Panc1 (cell line): Measurements from ENCODE around the gene KIAA0930. TPM values are rescaled to one million over a fixed set of nuclear protein-coding genes. Genes with fewer than 3 reads are reported as not detected.

Experiments
- ATAC-seq: fragments of 200-7000 bp; cut with Tn5 transposase; 2 replicates; pipeline ENCODE4 v1.9.1; 2020; ENCODE audit warnings: mild to moderate bottlenecking, moderate library complexity
- BruUV-seq: library from RNA; stranded (reverse); fragments of 400-500 nt; replicated peaks from 2 replicates; lab custom pipeline; 2021; lab: Mats Ljungman, UMichigan
- CTCF ChIA-PET: fragments of 300-600 bp; sonication (Branson Sonifier 250); formaldehyde crosslinking; loops from one replicate; lab custom pipeline; 2022; ENCODE audit warnings: antibody characterized with exemption; lab: Charles Lee
- POLR2A ChIA-PET: fragments of 300-600 bp; sonication (Branson Sonifier 250); formaldehyde crosslinking; loops from one replicate; lab custom pipeline; 2022; ENCODE audit warnings: antibody characterized with exemption; lab: Charles Lee
- DNase-seq: peaks from one replicate; pipeline ENCODE4 v3.0.0-alpha.2; 2010; ENCODE audit warnings: low read depth, low spot score
- H3K27ac ChIP-seq: 2 replicates; pipeline ENCODE4 v1.5.1; 2011; ENCODE audit warnings: mild to moderate bottlenecking, low read length, inconsistent platforms
- H3K27me3 ChIP-seq: fragments of 200-500 bp; sonication (Bioruptor generic); 2 replicates; pipeline ENCODE4 v1.6.0; 2014; ENCODE audit warnings: low read length, inconsistent platforms; ENCODE audit not compliant: control insufficient read depth, insufficient read depth
- H3K36me3 ChIP-seq: fragments of 200-500 bp; sonication (Bioruptor generic); 2 replicates; pipeline ENCODE4 v1.5.1; 2014; ENCODE audit warnings: inconsistent platforms, mild to moderate bottlenecking, low read length, moderate library complexity; ENCODE audit not compliant: control insufficient read depth, insufficient read depth
- H3K4me1 ChIP-seq: 2 replicates; pipeline ENCODE4 v1.5.1; 2011; ENCODE audit warnings: inconsistent platforms, mild to moderate bottlenecking, low read length, moderate library complexity; ENCODE audit not compliant: control insufficient read depth, insufficient read depth
- H3K4me3 ChIP-seq, 2 experiments: 2 replicates each; pipeline ENCODE4 v1.5.1; 2011 to 2012; ENCODE audit warnings: low read depth in 2 of 2, low read length in 2 of 2, mild to moderate bottlenecking in 2 of 2, inconsistent platforms in 1 of 2, moderate library complexity in 1 of 2
- H3K9me3 ChIP-seq: fragments of 200-500 bp; sonication (Bioruptor generic); 2 replicates; pipeline ENCODE4 v1.5.1; 2014; ENCODE audit warnings: low read depth, mild to moderate bottlenecking, inconsistent platforms, low read length, moderate library complexity; ENCODE audit not compliant: control insufficient read depth, insufficient read depth
- CTCF ChIP-seq: fragments of 450-650 bp; IDR thresholded peaks from 2 replicates; pipeline ENCODE4 v1.5.1; 2017; ENCODE audit warnings: mild to moderate bottlenecking
- POLR2AphosphoS5 ChIP-seq: IDR thresholded peaks from 2 replicates; pipeline ENCODE4 v1.6.1; 2012; ENCODE audit warnings: mild to moderate bottlenecking, low read depth, low read length, moderate library complexity
- SIN3A ChIP-seq: IDR thresholded peaks from 2 replicates; pipeline ENCODE4 v1.6.1; 2012; ENCODE audit warnings: low read depth, mild to moderate bottlenecking, low read length, moderate library complexity, borderline replicate concordance; ENCODE audit not compliant: insufficient read depth
- TCF7L2 ChIP-seq: IDR thresholded peaks from 2 replicates; pipeline ENCODE4 v1.6.1; 2011; ENCODE audit warnings: mild to moderate bottlenecking, low read depth, low read length, inconsistent platforms
- in situ Hi-C: cut with HindIII; loops from 2 replicates; pipeline ENCODE4 v1.10.0; 2016; ENCODE audit warnings: low sequenced_read_pairs, low pct_unique_long_range_greater_than_20kb
- intact Hi-C: fragments of 100-400 bp; cut with micrococcal nuclease; formaldehyde crosslinking; loops from one replicate; pipeline ENCODE4 v1.10.0; 2022; ENCODE audit not compliant: unreplicated experiment
- total RNA-seq: library from RNA; stranded (reverse); gene quantifications from one replicate; pipeline ENCODE4 v1.2.1, GENCODE V29; 2021; ENCODE audit not compliant: unreplicated experiment
- TF ChIP-seq, protein P1 (sequence below), 2 experiments: IDR thresholded peaks; 2 replicates each; pipeline ENCODE4 v1.6.1; 2011 to 2012; ENCODE audit warnings: low read depth in 2 of 2, control low read depth in 1 of 2, low read length in 1 of 2, mild to moderate bottlenecking in 1 of 2, moderate library complexity in 1 of 2; ENCODE audit not compliant: insufficient read depth in 1 of 2

Gene KIAA0930
- total RNA-seq, 1 experiment from 2014 or later: 42.5 TPM

- H3K27me3 ChIP-seq: no peaks in the 10 kb centered on the region
- H3K4me3 ChIP-seq: peak overlapping the region; percentile 33 to 59
- no TSS peak for BruUV-seq
- ChIA-PET POLR2A (no interaction called here), CTCF (interaction anchor here (0.7 kb wide), 1 partner anchor 21 kb away, joined by 3 read pairs; no protein-coding TSS in a partner anchor)
- no peaks in the 10 kb centered on the region for H3K36me3 ChIP-seq
- H3K9me3 ChIP-seq: no peaks in the 10 kb centered on the region
- H3K27ac ChIP-seq: peak overlapping the region; percentile 72
- peaks cover 16% of the 10 kb centered on the region for H3K4me1 ChIP-seq
- peak; percentile 53 for ATAC-seq
- DNase-seq: no peak
- intact Hi-C loops (no loop called here), in situ Hi-C loops (no loop called here)
- TF ChIP-seq, protein P1, sequence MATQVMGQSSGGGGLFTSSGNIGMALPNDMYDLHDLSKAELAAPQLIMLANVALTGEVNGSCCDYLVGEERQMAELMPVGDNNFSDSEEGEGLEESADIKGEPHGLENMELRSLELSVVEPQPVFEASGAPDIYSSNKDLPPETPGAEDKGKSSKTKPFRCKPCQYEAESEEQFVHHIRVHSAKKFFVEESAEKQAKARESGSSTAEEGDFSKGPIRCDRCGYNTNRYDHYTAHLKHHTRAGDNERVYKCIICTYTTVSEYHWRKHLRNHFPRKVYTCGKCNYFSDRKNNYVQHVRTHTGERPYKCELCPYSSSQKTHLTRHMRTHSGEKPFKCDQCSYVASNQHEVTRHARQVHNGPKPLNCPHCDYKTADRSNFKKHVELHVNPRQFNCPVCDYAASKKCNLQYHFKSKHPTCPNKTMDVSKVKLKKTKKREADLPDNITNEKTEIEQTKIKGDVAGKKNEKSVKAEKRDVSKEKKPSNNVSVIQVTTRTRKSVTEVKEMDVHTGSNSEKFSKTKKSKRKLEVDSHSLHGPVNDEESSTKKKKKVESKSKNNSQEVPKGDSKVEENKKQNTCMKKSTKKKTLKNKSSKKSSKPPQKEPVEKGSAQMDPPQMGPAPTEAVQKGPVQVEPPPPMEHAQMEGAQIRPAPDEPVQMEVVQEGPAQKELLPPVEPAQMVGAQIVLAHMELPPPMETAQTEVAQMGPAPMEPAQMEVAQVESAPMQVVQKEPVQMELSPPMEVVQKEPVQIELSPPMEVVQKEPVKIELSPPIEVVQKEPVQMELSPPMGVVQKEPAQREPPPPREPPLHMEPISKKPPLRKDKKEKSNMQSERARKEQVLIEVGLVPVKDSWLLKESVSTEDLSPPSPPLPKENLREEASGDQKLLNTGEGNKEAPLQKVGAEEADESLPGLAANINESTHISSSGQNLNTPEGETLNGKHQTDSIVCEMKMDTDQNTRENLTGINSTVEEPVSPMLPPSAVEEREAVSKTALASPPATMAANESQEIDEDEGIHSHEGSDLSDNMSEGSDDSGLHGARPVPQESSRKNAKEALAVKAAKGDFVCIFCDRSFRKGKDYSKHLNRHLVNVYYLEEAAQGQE (IDR thresholded peaks at IDR 0.05; ENCODE audit: insufficient read depth in 1 of 2, low read depth in 2 of 2, low read length in 1 of 2): no peak
- no peak for TF ChIP-seq SIN3A
- no peak for TF ChIP-seq CTCF
- no peak for TF ChIP-seq TCF7L2
- no peak for TF ChIP-seq POLR2AphosphoS5
Observed at GRCh38 chr22:45212992-45213751, 27.5 kb downstream of the KIAA0930 start.

DNA sequence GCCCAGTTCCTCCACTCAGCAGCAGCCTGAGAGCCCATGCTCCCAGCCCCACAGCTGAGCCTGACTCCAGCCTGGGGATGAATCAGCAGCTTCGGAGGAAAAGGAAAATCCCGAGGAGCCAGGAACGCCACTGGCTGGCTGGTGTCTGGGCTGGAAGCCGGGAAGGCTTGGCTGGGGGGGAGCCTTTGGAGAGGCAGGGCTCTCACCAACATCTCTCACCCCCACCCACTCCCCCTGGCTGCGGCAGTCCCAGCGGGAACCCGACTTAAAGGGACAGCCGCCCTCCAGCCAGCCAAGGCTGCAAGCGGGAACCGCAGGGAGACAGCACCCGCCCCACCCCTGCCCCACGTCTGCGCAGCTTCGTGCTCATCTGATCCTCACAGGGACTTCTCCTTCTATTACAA, 28.4 kb downstream of the KIAA0930 start:
- ATAC-seq (peak; percentile 67), DNase-seq (no peak)
- Histone ChIP-seq H3K4me3 (peak overlapping the region; percentile 33 to 59), H3K4me1 (peaks cover 16% of the 10 kb centered on the region), H3K27ac (peak overlapping the region; percentile 72), H3K27me3 (no peaks in the 10 kb centered on the region), H3K9me3 (no peaks in the 10 kb centered on the region), H3K36me3 (no peaks in the 10 kb centered on the region)
- intact Hi-C loops (no loop called here), in situ Hi-C loops (no loop called here)
- CTCF ChIA-PET: interaction anchor here (0.7 kb wide), 1 partner anchor 22 kb away, joined by 3 read pairs; no protein-coding TSS in a partner anchor
- BruUV-seq: no TSS peak
- TF ChIP-seq POLR2AphosphoS5 (no peak), SIN3A (no peak), TCF7L2 (no peak), CTCF (no peak)
- TF ChIP-seq, protein P1 (IDR thresholded peaks at IDR 0.05; ENCODE audit: insufficient read depth in 1 of 2, low read depth in 2 of 2, low read length in 1 of 2): no peak
- POLR2A ChIA-PET: no interaction called here
